Stimulated activated CD4-positive, alpha-beta T cell treated with anti-CD3 and anti-CD28 coated beads, Interleukin-12 subunit alpha, Interleukin-12 subunit beta, amount 100 ng/mL, for 48 hours (primary cell): Measurements from ENCODE around the gene NDUFV3.
"Not testable (repeated sequence)": the region's sequence is repeated elsewhere in the genome, so short reads cannot be mapped to it uniquely, and the experiment has no call there.

ENCODE experiments used
- DNase-seq, 3 donors: peaks; one replicate each; pipeline ENCODE4 v3.0.0-alpha.2; 2020; ENCODE audit warnings: low read depth in 2 of 3, low spot score in 1 of 3

NDUFV3 gene

GRCh38 chr21:42933137-42933970 lies 40.2 kb downstream of the NDUFV3 start:
- DNase-seq = not testable (repeated sequence)

- not testable (repeated sequence) for DNase-seq
Observed at GRCh38 chr21:42933973-42934372, 40.9 kb downstream of the NDUFV3 start.

- not testable (repeated sequence) for DNase-seq
Observed at GRCh38 chr21:42936360-42936759, 43.3 kb downstream of the NDUFV3 start.

- not testable (repeated sequence) for DNase-seq
Observed at GRCh38 chr21:42937034-42937940, 44.2 kb downstream of the NDUFV3 start.

GRCh38 chr21:42937960-42938605 lies 45.0 kb downstream of the NDUFV3 start:
- no peak for DNase-seq

- not testable (repeated sequence) for DNase-seq
Observed at GRCh38 chr21:42938606-42938995, 45.5 kb downstream of the NDUFV3 start.

- no peak for DNase-seq
Observed at GRCh38 chr21:42939582-42940413, 46.7 kb downstream of the NDUFV3 start.

- no peak for DNase-seq
Observed at GRCh38 chr21:42941696-42942085, 48.6 kb downstream of the NDUFV3 start.

- no peak for DNase-seq
Observed at GRCh38 chr21:42942244-42942643, 49.1 kb downstream of the NDUFV3 start.

GRCh38 chr21:42949094-42949755 lies 56.1 kb downstream of the NDUFV3 start:
- DNase-seq = not testable (repeated sequence)

GRCh38 chr21:42951193-42951592 lies 58.1 kb downstream of the NDUFV3 start:
- DNase-seq = not testable (repeated sequence)

GRCh38 chr21:42956824-42957630 lies 63.9 kb downstream of the NDUFV3 start:
- no peak for DNase-seq

- not testable (repeated sequence) for DNase-seq
Observed at GRCh38 chr21:42958122-42958521, 65.0 kb downstream of the NDUFV3 start.

GRCh38 chr21:42959728-42960127 lies 66.6 kb downstream of the NDUFV3 start:
- no peak for DNase-seq

- no peak for DNase-seq
Observed at GRCh38 chr21:42962380-42963007, 69.4 kb downstream of the NDUFV3 start.
